Stomach (tissue), 9 donors: ENCODE results near the gene BCL2A1. TPM values are rescaled to one million over a fixed set of nuclear protein-coding genes. Genes with fewer than 3 reads are reported as not detected.
A peak's percentile ranks its signal among the peaks of the same experiment; 100 is the strongest.

ENCODE experiments used
- DNase-seq, 2 donors: peaks; one replicate each; pipeline versions ENCODE4 v3.0.0 to v3.0.0-alpha.2; 2013 to 2019
- H3K27ac ChIP-seq, 5 donors: fragments of 200-600 bp in 4 of 5; sonication (generic) in 4 of 5; one replicate each; pipeline ENCODE4 v1.5.1; 2013 to 2019; ENCODE audit warnings: mild to moderate bottlenecking in 1 of 5, moderate library complexity in 1 of 5
- H3K27me3 ChIP-seq, 3 donors: fragments of 200-600 bp; sonication (generic); one replicate each; pipeline ENCODE4 v1.5.1; 2017 to 2019; ENCODE audit warnings: mixed run types in 1 of 3
- H3K36me3 ChIP-seq, 4 donors: fragments of 200-600 bp; sonication (generic); 1 replicate in 3 of 4; 2 replicates in 1 of 4; pipeline ENCODE4 v1.5.1; 2016 to 2019
- H3K4me1 ChIP-seq, 4 donors: fragments of 200-600 bp; sonication (generic); one replicate each; pipeline ENCODE4 v1.5.1; 2016 to 2019
- H3K4me3 ChIP-seq, 4 donors: fragments of 200-600 bp; sonication (generic) in 3 of 4; one replicate each; pipeline ENCODE4 v1.5.1; 2016 to 2019; ENCODE audit warnings: mild to moderate bottlenecking in 1 of 4
- H3K9me3 ChIP-seq, 4 donors: fragments of 200-600 bp; sonication (generic); one replicate each; pipeline ENCODE4 v1.5.1; 2016 to 2019
- EP300 ChIP-seq: sonication (generic); formaldehyde crosslinking; IDR thresholded peaks from one replicate; pipeline ENCODE4 v1.6.1; 2017; ENCODE audit warnings: antibody characterized with exemption
- POLR2A ChIP-seq, 4 donors: fragments of 450-650 bp; IDR thresholded peaks; one replicate each; pipeline ENCODE4 v1.6.1; 2016; ENCODE audit warnings: antibody characterized with exemption in 4 of 4, control low read depth in 2 of 4, mild to moderate bottlenecking in 1 of 4, moderate library complexity in 1 of 4
- POLR2AphosphoS5 ChIP-seq, 3 donors: sonication (generic); formaldehyde crosslinking; IDR thresholded peaks; one replicate each; pipeline ENCODE4 v1.6.1; 2016; ENCODE audit warnings: antibody characterized with exemption in 3 of 3
- WGBS, 5 donors: extraction: QIAGEN DNeasy Blood & Tissue Kit in 3 of 5; methylation state at CpG; one replicate each; pipeline versions ENCODE4 v1.1.5 to v1.1.7; 2013 to 2018; 5-methylcytosine and 5-hydroxymethylcytosine counted together
- intact Hi-C: fragments of 100-400 bp; cut with DNase I; formaldehyde crosslinking; loops from one replicate; pipeline ENCODE4 v1.15.1; 2023; ENCODE audit warnings: low total_unique reads
- polyA plus RNA-seq, 3 donors: library from polyadenylated mRNA; stranded (reverse); fragments of 200-250 nt; gene quantifications; one replicate each; pipeline ENCODE4 v1.2.3, GENCODE V29; 2013
- total RNA-seq, 5 donors: library from RNA; depleted of rRNA; stranded (reverse); fragments of >200 nt; gene quantifications; one replicate each; pipeline versions ENCODE4 v1.1.0 to v1.2.3, GENCODE V29; 2014 to 2016
- TF ChIP-seq, protein P1 (sequence below), 7 experiments: fragments of 450-650 bp in 4 of 7; fragments of 200-600 bp in 3 of 7; sonication (generic) in 3 of 7; IDR thresholded peaks; one replicate each; pipeline ENCODE4 v1.5.1; 2016 to 2019; ENCODE audit warnings: antibody characterized with exemption in 7 of 7, control low read depth in 2 of 7, mild to moderate bottlenecking in 1 of 7
- donor health status: healthy with polysubstance abuse.
- donor health status: Bipolar disorder and iron deficiency.
- donor health status: healthy.

Gene BCL2A1
- total and polyA plus RNA-seq, 8 donors = 0.87 to 29.4 (median 4.1) TPM; not detected in 2

GRCh38 chr15:79990280-79990996 is 19.4 kb upstream of the BCL2A1 start:
- Histone ChIP-seq H3K36me3 (no peaks in the 10 kb centered on the region), H3K27me3 (no peaks in the 10 kb centered on the region), H3K9me3 (no peaks in the 10 kb centered on the region), H3K4me3 (no peak overlapping the region), H3K27ac (peak overlapping the region in 1 of 5 donors; percentile 22), H3K4me1 (peaks cover 0 to 7% (median 3%) of the 10 kb centered on the region in 4 donors)
- intact Hi-C loops = loop anchor here (10.0 kb wide), 1 partner anchor 106 kb away; no protein-coding TSS in a partner anchor
- WGBS, 5 donors = 86 to 90% (median 89%) methylated on average over 7 to 8 of the region's 8 CpGs
- TF ChIP-seq POLR2AphosphoS5 (IDR thresholded peaks at IDR 0.05) (no peak), POLR2A (IDR thresholded peaks at IDR 0.05) (no peak), EP300 (no peak)
- TF ChIP-seq, protein P1, sequence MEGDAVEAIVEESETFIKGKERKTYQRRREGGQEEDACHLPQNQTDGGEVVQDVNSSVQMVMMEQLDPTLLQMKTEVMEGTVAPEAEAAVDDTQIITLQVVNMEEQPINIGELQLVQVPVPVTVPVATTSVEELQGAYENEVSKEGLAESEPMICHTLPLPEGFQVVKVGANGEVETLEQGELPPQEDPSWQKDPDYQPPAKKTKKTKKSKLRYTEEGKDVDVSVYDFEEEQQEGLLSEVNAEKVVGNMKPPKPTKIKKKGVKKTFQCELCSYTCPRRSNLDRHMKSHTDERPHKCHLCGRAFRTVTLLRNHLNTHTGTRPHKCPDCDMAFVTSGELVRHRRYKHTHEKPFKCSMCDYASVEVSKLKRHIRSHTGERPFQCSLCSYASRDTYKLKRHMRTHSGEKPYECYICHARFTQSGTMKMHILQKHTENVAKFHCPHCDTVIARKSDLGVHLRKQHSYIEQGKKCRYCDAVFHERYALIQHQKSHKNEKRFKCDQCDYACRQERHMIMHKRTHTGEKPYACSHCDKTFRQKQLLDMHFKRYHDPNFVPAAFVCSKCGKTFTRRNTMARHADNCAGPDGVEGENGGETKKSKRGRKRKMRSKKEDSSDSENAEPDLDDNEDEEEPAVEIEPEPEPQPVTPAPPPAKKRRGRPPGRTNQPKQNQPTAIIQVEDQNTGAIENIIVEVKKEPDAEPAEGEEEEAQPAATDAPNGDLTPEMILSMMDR (IDR thresholded peaks at IDR 0.05) = no peak
- no peak for DNase-seq

- no peak for DNase-seq
- intact Hi-C loops = loop anchor here (10.0 kb wide), 1 partner anchor 105 kb away; no protein-coding TSS in a partner anchor
- Histone ChIP-seq H3K27ac (peak overlapping the region in 1 of 5 donors; percentile 22), H3K4me1 (peaks cover 0 to 7% (median 3%) of the 10 kb centered on the region in 4 donors), H3K27me3 (no peaks in the 10 kb centered on the region), H3K9me3 (no peaks in the 10 kb centered on the region), H3K4me3 (no peak overlapping the region), H3K36me3 (no peaks in the 10 kb centered on the region)
- 52 to 65% (median 60%) methylated on average over 5 of the region's 5 CpGs for WGBS, 5 donors
- TF ChIP-seq EP300 (no peak), POLR2AphosphoS5 (IDR thresholded peaks at IDR 0.05) (no peak), POLR2A (IDR thresholded peaks at IDR 0.05) (no peak)
- TF ChIP-seq, protein P1 (IDR thresholded peaks at IDR 0.05) = no peak
Observed at GRCh38 chr15:79989682-79990081, 18.7 kb upstream of the BCL2A1 start.

- no peaks in the 10 kb centered on the region for H3K9me3 ChIP-seq
- 86 to 95% (median 90%) methylated on average over 2 of the region's 2 CpGs; no CpG with 5 or more reads in 1 of the 5 donors for WGBS, 5 donors
- no peak for DNase-seq
- H3K36me3 ChIP-seq = no peaks in the 10 kb centered on the region
- no peak overlapping the region for H3K27ac ChIP-seq
- intact Hi-C loops = no loop called here
- H3K27me3 ChIP-seq = no peaks in the 10 kb centered on the region
- TF ChIP-seq POLR2A (IDR thresholded peaks at IDR 0.05) (no peak), POLR2AphosphoS5 (IDR thresholded peaks at IDR 0.05) (no peak), EP300 (no peak)
- TF ChIP-seq, protein P1 (IDR thresholded peaks at IDR 0.05) = no peak
- no peak overlapping the region for H3K4me3 ChIP-seq
- H3K4me1 ChIP-seq = peaks cover 0 to 7% (median 3%) of the 10 kb centered on the region in 4 donors
Observed at GRCh38 chr15:79989183-79989582, 18.2 kb upstream of the BCL2A1 start.

- intact Hi-C loops = no loop called here
- 92 to 97% (median 95%) methylated on average over 3 of the region's 3 CpGs for WGBS, 5 donors
- no peak overlapping the region for H3K27ac ChIP-seq
Observed at GRCh38 chr15:79988448-79989117, 17.6 kb upstream of the BCL2A1 start.

More at GRCh38 chr15:79988448-79989117, 17.6 kb upstream of the BCL2A1 start:
- Histone ChIP-seq H3K9me3 (no peaks in the 10 kb centered on the region), H3K4me3 (no peak overlapping the region), H3K36me3 (no peaks in the 10 kb centered on the region), H3K4me1 (peaks cover 0 to 6% (median 2%) of the 10 kb centered on the region in 4 donors), H3K27me3 (no peaks in the 10 kb centered on the region)
- DNase-seq = no peak
- TF ChIP-seq POLR2A (IDR thresholded peaks at IDR 0.05) (no peak), EP300 (no peak), POLR2AphosphoS5 (IDR thresholded peaks at IDR 0.05) (no peak)
- TF ChIP-seq, protein P1 (IDR thresholded peaks at IDR 0.05) = no peak
